Activated T-cell treated with anti-CD3 and anti-CD28 coated beads for 1 hour (primary cell): ENCODE data around the gene RPS15.

Experiments used
- DNase-seq: peaks from one replicate; pipeline ENCODE4 v3.0.0-alpha.2; 2020; ENCODE audit warnings: low read depth

The RPS15 gene

GRCh38 chr19:1487576-1488281 is 49.5 kb downstream of the RPS15 start:
- DNase-seq, result no peak

GRCh38 chr19:1488282-1488601 is 50.0 kb downstream of the RPS15 start:
- no peak for DNase-seq

DNA sequence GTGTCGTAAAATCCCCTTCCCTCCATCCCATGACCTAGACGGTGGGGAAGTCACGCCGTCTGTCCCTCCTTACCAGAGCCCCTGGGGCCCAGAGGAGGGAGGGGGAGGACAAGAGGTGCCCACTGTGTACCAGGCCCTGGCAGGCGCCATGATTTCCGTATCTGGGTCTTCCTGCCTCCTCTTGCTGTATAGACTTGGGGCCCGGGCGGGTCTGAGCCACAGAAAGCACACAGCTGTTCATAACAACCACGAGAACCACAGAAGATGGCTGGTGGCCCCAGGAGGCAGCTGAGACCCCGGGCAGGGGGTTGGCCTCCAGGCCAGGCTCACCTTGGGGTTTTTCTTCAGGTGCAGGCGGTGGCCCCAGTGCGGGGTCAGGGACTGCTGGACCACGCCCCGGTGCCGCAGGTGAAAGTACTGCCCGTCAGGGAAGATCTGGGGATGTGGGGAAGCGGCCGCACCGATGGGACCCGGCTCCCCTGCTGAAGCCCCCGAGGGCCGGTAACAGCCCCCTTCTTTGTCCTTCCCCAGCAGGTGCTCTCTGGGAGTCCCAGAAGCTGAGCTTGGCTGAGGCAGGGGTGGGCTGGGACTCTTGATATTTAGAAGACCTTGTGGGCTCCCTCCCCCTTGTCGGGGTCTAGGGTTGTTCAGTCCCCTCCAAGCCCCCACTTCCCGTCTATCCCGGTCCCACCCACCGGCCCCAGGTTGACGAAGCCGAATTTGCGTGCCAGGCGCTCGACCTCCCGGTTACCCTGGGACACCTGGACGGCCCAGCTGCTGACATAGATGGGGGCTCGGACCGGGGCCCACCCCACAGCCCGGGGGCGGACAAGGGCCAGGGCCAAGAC is 51.5 kb downstream of the RPS15 start:
- DNase-seq, result no peak
